GM18526 (cell line): ENCODE results near the gene KRTCAP2.

Experiments used
- POLR2A ChIP-seq: IDR thresholded peaks from 3 replicates; pipeline ENCODE4 v1.6.1; 2011; ENCODE audit not compliant: insufficient read length; ENCODE audit errors: extremely low read depth

Gene KRTCAP2

GRCh38 chr1:155186067-155186793 lies 13.1 kb upstream of the KRTCAP2 start:
- no peak for TF ChIP-seq POLR2A

GRCh38 chr1:155185783-155186066 lies 12.6 kb upstream of the KRTCAP2 start:
- TF ChIP-seq POLR2A = no peak

DNA sequence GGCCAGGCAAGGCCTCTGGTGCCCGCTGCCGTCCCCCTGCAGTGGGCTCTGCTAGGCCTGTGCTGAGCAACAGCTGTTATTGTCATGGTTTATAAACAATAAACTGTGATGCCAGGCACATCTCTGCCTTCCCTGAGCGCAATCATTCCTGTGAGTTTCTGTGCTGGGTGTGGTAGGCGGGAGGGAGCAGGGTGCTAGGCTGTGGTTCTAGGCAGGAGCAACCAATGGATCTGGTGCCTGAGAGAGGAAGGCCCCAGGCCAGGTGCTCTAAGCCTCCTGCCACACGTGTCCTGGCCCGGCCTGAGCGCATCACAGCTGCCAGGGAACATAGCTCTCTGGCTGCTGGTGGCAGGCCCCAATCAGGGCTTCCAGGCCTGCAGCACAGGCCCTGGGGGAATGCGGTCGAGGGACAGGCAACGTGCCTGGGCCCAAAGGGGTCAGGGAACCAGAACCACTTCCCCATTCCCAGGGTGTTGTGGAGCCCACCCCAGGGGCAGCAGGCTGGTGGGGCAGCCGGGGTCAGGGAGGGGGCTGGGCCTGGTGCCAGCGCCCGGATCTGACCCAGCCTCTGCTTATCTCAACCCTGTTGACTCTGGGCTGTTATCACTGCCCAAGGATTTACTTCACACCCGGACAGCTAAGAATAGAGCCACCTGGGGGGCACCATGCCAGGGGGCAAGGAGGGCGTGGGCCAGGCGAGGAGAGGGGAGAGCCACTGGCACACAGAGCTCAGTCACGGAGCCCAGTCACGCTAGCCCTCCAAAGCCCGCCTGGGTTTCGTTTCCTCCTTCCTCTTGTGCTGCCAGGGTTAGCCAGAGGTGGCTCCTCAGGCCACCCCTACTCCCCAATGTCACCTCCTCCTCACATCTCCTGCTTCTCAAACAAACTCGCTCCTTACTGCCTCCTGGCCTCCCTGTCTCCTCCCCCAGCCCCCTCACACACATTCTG lies 12.0 kb upstream of the KRTCAP2 start:
- TF ChIP-seq POLR2A = no peak

GRCh38 chr1:155184351-155184811 lies 11.3 kb upstream of the KRTCAP2 start:
- TF ChIP-seq POLR2A = no peak

DNA sequence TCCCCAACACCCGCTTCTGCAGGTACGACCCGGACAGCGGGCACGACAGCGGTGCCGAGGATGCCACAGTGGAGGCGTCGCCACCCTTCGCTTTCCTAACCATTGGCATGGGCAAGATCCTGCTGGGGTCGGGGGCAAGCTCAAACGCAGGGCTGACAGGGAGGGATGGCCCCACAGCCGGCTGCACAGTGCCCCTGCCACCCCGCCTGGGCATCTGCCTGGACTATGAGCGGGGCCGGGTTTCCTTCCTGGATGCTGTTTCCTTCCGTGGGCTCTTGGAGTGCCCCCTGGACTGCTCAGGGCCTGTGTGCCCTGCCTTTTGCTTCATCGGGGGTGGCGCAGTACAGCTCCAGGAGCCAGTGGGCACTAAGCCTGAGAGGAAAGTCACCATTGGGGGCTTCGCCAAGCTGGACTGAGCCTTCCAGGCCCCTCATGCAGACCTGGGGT lies 10.7 kb upstream of the KRTCAP2 start:
- no peak for TF ChIP-seq POLR2A

DNA sequence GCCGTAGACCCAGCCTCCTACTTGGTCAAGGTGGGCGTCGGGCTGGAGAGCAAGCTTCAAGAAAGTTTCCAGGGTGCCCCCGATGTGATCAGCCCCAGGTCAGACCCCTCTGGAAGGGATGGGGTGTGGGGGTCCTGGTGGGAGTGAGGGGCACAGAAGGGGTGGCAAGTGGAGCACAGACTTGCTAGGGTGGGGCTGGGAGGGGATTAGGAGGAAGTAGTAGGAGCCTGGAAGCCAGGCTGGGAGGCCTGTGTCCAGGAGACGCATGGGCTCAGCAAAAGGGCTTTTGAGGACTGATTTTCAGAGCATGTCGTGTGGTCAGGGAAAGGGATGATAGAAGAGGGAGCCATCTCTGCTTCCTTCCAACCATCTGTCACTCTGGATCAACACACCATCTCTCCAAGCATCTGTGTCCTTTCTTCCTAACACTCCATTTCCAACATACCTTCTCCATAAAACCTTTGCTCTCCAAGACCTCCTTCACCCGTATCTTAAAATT lies 9.0 kb upstream of the KRTCAP2 start:
- no peak for TF ChIP-seq POLR2A

GRCh38 chr1:155181371-155182051 lies 8.4 kb upstream of the KRTCAP2 start:
- no peak for TF ChIP-seq POLR2A

- TF ChIP-seq POLR2A = no peak
These were observed 6.3 kb upstream of the KRTCAP2 start for GRCh38 chr1:155179112-155180031.

- no peak for TF ChIP-seq POLR2A
These were observed 5.5 kb upstream of the KRTCAP2 start for GRCh38 chr1:155178441-155179111.

DNA sequence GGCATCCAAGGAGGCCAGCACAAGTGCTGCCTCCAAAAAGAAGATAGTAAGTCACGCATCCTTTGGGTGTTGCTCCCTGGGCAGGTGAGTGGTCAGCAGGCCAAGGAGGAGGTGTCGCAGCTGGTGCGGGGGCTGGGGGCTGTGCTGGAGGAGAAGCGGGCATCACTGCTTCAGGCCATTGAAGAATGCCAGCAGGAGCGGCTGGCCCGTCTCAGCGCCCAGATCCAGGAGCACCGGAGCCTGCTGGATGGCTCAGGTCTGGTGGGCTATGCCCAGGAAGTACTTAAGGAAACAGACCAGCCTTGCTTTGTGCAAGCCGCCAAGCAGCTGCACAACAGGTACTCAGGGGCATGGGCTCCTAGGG lies 4.8 kb upstream of the KRTCAP2 start:
- no peak for TF ChIP-seq POLR2A

GRCh38 chr1:155177192-155177917 lies 4.3 kb upstream of the KRTCAP2 start:
- no peak for TF ChIP-seq POLR2A

- no peak for TF ChIP-seq POLR2A
These were observed 3.5 kb upstream of the KRTCAP2 start for GRCh38 chr1:155176544-155177071.

- TF ChIP-seq POLR2A = no peak
These were observed 2.8 kb upstream of the KRTCAP2 start for GRCh38 chr1:155175927-155176371.
